ENCODE results near the gene HMGXB4. TPM values are rescaled to one million over a fixed set of nuclear protein-coding genes. Genes with fewer than 3 reads are reported as not detected.

The HMGXB4 gene
- total RNA-seq, 1 donor, result 22.5 TPM

GRCh38 chr22:35215993-35216392, 41.3 kb upstream of the HMGXB4 start:
- no peak for DNase-seq (ENCODE audit: low read depth)
- H3K4me3 ChIP-seq (ENCODE audit: low read depth, low read length), result no peak overlapping the region
- TF ChIP-seq CTCF (IDR thresholded peaks at IDR 0.05; ENCODE audit: insufficient read depth, low read depth, low read length), result no peak

- TF ChIP-seq CTCF (IDR thresholded peaks at IDR 0.05; ENCODE audit: insufficient read depth, low read depth, low read length), result no peak
- no peak overlapping the region for H3K4me3 ChIP-seq (ENCODE audit: low read depth, low read length)
- no peak for DNase-seq (ENCODE audit: low read depth)
Measured at GRCh38 chr22:35217527-35217926, 39.8 kb upstream of the HMGXB4 start.

GRCh38 chr22:35218079-35218478, 39.2 kb upstream of the HMGXB4 start:
- H3K4me3 ChIP-seq (ENCODE audit: low read depth, low read length), result no peak overlapping the region
- TF ChIP-seq CTCF (IDR thresholded peaks at IDR 0.05; ENCODE audit: insufficient read depth, low read depth, low read length), result no peak
- no peak for DNase-seq (ENCODE audit: low read depth)

- no peak for TF ChIP-seq CTCF (IDR thresholded peaks at IDR 0.05; ENCODE audit: insufficient read depth, low read depth, low read length)
- no peak overlapping the region for H3K4me3 ChIP-seq (ENCODE audit: low read depth, low read length)
- peak; percentile 42 for DNase-seq (ENCODE audit: low read depth)
Measured at GRCh38 chr22:35219012-35219411, 38.3 kb upstream of the HMGXB4 start.

GRCh38 chr22:35220221-35220620, 37.1 kb upstream of the HMGXB4 start:
- no peak for TF ChIP-seq CTCF (IDR thresholded peaks at IDR 0.05; ENCODE audit: insufficient read depth, low read depth, low read length)
- no peak for DNase-seq (ENCODE audit: low read depth)

GRCh38 chr22:35225010-35225409, 32.3 kb upstream of the HMGXB4 start:
- TF ChIP-seq CTCF (IDR thresholded peaks at IDR 0.05; ENCODE audit: insufficient read depth, low read depth, low read length), result no peak
- no peak overlapping the region for H3K4me3 ChIP-seq (ENCODE audit: low read depth, low read length)
- no peak for DNase-seq (ENCODE audit: low read depth)

More at GRCh38 chr22:35220221-35220620, 37.1 kb upstream of the HMGXB4 start:
- no peak overlapping the region for H3K4me3 ChIP-seq (ENCODE audit: low read depth, low read length)

- DNase-seq (ENCODE audit: low read depth), result no peak
- TF ChIP-seq CTCF (IDR thresholded peaks at IDR 0.05; ENCODE audit: insufficient read depth, low read depth, low read length), result no peak
Measured at GRCh38 chr22:35226958-35227647, 30.2 kb upstream of the HMGXB4 start.

More at GRCh38 chr22:35226958-35227647, 30.2 kb upstream of the HMGXB4 start:
- H3K4me3 ChIP-seq (ENCODE audit: low read depth, low read length), result no peak overlapping the region
